GM18868 (cell line): ENCODE results near the gene CHRM4.

Source experiments
- ATAC-seq: cut with Tn5 transposase; IDR thresholded peaks from one replicate; pipeline ENCODE4 v1.9.1; 2021; ENCODE audit warnings: mild to moderate bottlenecking, moderate library complexity; ENCODE audit not compliant: unreplicated experiment

Gene CHRM4

DNA sequence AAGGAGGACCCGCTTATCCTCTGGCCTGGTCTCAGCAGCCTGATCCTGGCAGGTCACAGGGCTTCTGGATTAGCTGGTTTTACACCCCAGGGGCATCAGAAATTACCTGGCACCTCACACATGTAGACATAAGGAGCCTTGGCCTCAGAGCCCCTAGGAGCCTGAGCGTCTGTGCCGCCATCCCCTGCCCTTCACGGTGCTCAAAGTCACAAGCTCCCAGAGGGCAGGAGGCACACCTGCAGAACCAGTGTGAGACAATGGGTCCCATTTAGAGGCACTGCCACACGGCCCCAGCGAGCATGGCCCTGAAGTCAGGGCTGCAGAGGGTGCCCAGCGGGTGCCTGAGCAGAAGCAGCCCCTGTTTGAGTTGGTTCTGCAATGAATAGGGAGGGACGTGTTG, 40.4 kb downstream of the CHRM4 start:
- no peak for ATAC-seq

- no peak for ATAC-seq
These were observed 40.9 kb downstream of the CHRM4 start for GRCh38 chr11:46350695-46351094.

DNA sequence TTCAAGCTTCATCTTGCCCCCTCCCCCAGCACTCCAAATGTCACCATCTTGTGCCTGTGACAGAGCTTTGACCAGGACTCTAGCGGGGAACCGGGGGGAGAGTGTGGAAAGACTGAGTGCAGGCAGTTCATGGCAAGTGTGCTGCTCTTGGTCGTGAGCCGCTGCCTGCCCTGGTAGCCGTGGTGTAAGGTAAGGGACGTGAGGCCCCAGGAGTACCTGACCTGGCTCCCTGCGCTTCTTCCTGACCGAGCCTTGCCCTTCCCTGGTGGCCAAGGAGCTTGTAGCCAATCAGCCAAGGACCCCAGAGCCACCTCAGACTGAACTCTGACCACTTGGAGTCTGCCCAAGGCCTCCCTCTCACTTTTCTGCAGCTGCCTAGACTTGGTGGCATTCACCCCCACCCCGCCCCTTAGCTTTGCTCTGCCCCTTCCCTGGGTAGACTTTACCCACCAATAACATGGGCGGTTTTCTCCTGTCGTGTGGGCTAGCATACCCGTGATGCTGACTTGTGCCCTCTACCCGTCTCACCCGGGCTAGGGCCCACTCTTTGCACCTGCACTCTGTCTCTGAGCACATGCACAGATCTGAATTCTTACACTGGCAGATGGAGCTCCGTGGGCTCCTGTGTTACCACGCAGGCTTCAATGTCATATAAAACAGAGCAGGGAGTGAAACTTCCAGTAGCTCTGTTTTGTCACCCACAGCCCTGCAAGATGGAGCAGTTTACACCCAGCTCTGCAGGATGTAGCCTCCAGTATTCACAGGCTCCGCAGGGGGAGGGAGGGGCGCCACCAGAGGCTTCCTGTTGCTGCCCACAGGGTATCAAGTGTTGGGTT, 42.8 kb downstream of the CHRM4 start:
- ATAC-seq = no peak

GRCh38 chr11:46347637-46348311, 43.8 kb downstream of the CHRM4 start:
- no peak for ATAC-seq

DNA sequence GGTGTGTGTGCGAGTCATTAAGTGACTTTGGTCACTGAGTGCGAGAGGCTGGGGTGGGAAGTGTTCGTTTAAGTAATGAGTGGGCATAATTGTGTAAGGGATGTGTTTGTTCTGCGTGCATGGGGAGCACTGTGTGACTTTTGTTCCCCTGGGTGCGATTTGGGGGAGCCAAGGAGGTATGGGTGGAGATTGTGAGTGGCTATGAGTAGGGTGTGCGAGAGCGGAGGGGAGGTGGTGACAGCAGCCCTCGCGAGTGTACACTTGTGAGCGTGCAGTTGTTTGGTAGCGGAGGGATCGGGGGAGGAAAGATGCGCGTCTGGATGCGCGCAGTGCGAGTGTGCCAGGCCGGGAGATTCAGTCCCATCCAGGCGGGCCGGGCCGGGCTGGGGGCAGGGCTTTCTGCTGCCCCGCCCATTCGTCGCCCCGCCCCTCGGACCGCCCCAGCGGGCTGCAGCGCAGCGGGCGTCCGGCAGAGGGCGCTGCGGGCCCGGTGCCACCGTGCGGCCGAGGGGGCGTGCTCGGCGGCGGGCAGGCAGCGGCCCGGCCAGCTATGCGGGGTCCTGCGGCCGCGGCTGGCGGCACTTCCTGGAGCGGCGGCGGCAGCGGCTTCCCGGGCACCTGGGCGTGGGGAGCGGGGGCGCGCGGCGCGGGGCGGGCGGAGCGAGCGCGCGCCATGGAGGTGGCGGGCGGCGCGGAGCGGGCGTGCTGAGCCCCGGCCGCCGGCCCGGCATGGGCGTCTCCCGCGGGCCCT, 44.5 kb downstream of the CHRM4 start, which contains the start of gene DGKZ:
Gene DGKZ, plus strand, starts transcription at position 578 of the 751 bp plus-strand sequence. CDS start 197 bp downstream, outside the sequence.
- ATAC-seq = peak; percentile 67

GRCh38 chr11:46345881-46346484, 45.6 kb downstream of the CHRM4 start:
- ATAC-seq = no peak

DNA sequence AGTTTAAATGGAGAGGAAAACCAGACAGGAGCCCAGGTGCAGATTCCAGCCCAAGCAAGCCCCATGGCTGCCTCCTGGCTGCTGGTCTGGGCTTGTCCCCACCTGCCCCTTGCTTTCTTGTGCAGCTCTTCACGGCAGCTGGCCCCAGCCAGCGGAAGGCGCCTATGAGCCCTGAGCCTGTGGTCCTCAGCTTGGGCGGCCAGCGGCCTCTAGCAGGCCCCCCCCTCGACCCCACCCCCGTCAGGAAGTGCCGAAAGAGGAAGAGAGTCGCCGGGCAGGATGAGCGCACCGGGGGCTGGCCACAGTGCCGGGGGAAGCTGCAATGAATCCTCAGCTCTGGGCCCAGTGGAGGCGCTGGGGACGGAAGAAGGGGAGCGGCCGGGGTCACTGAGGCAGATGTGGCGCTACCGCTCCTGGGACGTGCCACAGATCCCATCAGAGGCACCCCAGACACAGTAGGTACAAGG, 46.4 kb downstream of the CHRM4 start:
- ATAC-seq = no peak

GRCh38 chr11:46343520-46343919, 48.1 kb downstream of the CHRM4 start:
- no peak for ATAC-seq

- no peak for ATAC-seq
These were observed 49.3 kb downstream of the CHRM4 start for GRCh38 chr11:46342239-46342638.

DNA sequence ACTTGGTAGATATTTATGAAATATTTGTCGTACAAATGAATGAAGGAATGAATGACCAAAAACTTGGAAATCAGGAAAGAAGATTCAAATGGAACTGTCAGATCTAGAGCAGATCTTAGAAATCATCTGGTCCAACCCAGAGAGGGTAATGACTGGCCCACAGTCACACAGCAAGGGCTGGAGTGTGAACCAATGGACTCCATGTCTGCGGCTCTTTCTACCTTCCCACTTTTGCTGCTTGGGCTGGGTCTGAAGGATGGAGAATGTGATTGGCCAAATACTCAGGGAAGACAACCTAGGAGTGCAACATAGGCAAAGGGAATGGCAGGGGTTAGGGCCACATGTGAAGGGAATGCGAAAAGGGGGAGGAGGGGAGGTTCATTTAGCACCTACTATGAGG, 50.1 kb downstream of the CHRM4 start:
- no peak for ATAC-seq

GRCh38 chr11:46339816-46340215, 51.8 kb downstream of the CHRM4 start:
- no peak for ATAC-seq

DNA sequence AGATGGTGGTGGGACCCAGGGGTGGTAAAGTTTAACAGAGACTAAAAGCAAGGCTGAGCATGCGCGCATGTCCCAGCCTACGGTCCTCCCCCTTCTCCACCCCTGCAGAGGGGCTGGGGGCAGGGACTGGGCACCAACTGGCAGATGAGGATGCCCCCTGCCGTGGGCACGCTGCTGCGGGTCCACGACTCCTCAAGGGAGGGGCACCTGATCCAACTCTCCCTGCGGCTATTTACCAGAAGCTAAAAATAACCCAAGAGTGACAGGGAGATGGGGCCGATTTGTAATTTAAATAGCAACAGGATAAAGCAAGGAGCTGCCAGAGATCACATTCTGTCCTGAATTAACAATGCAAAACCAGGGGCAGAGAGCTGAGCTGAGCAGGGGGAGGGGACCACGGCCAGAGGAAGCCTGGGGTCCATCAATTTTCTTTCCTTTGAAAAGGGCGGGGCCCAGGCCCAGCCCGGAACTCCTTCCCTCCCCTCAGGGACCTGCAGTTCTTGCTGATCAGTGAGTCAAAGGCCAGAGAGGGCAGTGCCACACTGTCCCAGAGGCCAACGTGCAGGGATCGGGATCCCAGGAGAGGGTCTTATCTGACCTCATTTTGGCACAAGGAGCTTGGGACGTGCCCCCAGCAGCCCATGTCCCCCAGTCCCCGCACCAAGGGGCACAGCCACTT, 52.4 kb downstream of the CHRM4 start:
- no peak for ATAC-seq

- no peak for ATAC-seq
These were observed 53.0 kb downstream of the CHRM4 start for GRCh38 chr11:46338636-46338987.

DNA sequence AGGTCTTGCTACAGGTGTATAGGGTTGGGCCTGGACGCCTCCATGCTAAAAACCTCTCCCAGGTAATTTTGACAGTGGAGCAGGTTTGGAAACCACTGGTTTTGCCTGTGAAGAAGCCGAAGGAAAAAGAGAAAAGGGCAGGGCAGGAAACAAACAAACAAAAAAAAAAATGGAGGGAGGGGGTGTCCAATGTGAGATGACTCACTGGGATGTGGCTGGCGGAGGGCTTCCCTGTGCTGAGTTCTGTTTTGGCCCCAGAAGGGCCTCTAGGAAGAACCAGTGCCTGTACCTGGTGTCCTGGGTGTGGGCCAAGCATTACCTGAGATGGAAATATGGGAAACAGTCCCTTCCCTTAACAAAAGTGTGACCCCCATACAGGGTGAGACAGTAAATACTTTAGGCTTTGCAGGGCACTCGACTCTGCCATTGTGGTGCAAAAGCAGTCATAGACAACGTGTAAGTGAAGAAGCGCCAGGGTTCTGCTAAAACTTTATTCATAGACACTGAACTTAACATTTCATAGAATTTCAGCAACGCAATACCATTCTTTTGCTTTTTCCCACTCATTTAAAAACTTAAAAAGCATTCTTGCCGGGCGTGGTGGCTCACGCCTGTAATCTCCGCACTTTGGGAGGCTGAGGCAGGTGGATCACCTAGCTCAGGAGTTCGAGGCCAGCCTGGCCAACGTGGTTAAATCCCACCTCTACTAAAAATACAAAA, 53.8 kb downstream of the CHRM4 start:
- no peak for ATAC-seq

GRCh38 chr11:46336563-46337180, 54.9 kb downstream of the CHRM4 start:
- ATAC-seq = no peak

DNA sequence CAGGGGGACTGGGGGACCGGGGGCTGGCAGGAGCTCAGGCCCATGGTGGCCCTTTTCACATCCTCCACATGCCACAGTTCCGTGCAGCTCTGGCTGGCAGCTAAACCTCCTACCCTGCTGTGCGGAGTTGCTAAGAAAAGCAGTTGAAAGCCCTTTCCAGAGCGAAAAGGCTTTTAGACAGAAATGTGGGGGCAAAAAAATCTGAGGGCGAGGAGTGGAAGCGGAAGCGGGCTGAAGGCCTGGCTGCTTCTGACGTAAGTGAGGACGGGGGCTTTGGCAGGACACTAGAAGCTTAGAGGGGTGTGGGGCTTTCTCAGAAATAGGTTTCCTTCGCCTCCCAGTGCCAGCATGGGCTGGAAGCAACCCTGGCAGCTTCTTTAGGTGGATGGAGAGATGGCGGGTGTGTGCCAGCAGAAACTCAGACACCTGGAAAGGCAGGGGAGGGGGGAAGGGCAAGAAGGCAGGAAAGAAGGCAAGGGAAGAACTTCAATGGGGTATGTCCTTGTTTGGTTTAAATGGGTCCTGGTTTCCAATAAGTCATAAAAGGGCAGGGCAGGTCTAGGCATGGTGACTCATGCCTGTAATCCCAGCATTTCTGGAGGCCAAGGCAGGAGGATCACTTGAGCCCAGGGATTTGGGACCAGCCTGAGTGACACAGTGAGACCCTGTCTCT, 55.5 kb downstream of the CHRM4 start:
- no peak for ATAC-seq

DNA sequence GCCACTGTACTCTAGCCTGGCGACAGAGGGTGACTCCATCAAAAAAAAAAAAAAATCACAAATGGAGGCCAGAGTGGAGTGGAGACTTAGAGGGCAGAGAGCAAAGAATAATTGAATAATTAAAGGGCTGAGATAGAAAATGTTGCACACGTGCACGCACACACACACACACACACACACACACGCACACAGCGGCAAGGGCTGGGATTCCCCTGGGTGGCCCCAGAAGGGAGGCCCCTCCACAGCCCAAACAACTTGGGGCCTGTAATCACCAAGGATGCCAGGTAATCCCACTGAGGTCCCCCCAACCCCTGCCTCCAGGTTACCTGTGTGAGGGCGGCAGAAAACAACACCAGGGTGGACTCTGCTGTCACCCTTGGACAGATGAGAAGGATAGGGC, 56.3 kb downstream of the CHRM4 start:
- no peak for ATAC-seq

GRCh38 chr11:46334211-46334610, 57.4 kb downstream of the CHRM4 start:
- no peak for ATAC-seq
